ENCODE results near the gene RSPRY1. TPM values are rescaled to one million over a fixed set of nuclear protein-coding genes. Genes with fewer than 3 reads are reported as not detected.

Gene RSPRY1
- total RNA-seq, 1 donor from 2014 or later, result 14.0 TPM

DNA sequence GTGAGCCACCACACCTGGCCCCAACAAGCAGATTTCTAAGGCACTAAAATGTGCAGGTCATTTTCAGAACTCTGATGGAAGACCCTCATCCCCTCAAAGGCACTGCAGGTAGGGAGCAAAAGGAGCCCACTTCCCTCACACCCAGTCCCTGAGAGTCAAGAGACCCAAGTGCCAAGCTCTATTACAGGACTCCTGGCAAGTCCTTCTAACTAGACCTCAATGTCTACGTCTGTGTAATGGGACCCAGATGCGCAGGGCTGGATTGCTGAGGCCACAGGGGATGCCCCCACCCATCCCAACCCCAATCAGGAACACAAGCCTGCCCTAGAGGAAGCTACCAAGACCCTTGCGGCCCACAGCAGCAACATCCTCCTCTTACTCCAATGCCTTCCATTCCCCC, 95.7 kb downstream of the RSPRY1 start:
- no peak for DNase-seq
- Histone ChIP-seq H3K27ac (replicated peaks) (no peak overlapping the region), H3K9me3 (replicated peaks) (no peaks in the 10 kb centered on the region), H3K4me3 (no peak overlapping the region), H3K27me3 (ENCODE audit: low read depth) (peaks cover 18% of the 10 kb centered on the region), H3K4me1 (peaks cover 22% of the 10 kb centered on the region), H3K36me3 (no peaks in the 10 kb centered on the region)
- no peak for TF ChIP-seq CTCF (IDR thresholded peaks at IDR 0.05; ENCODE audit: borderline replicate concordance)
- intact Hi-C loops (cut with micrococcal nuclease), result no loop called here

DNA sequence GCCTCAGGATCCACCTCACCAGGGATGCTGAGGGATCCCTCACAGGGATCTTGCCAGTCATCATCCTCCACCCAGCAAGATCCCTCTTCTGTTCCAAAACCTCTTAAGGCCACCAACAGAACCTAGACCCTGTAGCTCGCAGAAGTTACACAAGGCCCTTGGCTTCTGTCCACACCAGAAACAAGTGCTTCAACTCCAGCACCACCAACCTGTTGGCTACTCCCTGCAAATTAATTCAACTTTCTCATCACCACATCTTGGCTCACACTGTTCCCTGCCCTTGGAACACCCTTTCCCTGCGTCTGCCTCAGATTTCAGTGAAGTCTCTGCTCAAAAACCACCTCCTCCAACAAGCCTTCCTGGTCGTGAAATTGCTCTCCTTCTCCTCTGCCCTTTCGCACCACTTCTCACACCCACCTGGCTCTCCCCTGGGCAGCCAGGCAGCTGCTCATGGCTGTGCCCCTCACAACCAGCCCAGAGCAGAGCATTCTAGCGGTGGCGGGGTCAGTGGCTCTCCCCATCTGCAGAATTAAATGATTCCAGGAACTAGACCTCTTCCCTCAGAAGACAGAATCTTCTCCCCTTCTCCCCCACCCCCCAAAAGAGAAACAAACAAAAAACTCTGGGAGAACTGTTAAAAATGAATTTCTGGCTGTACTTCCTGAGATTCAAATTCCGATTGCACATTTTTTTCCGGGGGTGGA, 96.5 kb downstream of the RSPRY1 start:
- intact Hi-C loops (cut with micrococcal nuclease), result no loop called here
- Histone ChIP-seq H3K9me3 (replicated peaks) (no peaks in the 10 kb centered on the region), H3K4me1 (peaks cover 14% of the 10 kb centered on the region), H3K27me3 (ENCODE audit: low read depth) (peaks cover 18% of the 10 kb centered on the region), H3K36me3 (no peaks in the 10 kb centered on the region), H3K27ac (replicated peaks) (peak overlapping the region; percentile 61), H3K4me3 (peak overlapping the region; percentile 75)
- no peak for TF ChIP-seq CTCF (IDR thresholded peaks at IDR 0.05; ENCODE audit: borderline replicate concordance)
- no peak for DNase-seq

DNA sequence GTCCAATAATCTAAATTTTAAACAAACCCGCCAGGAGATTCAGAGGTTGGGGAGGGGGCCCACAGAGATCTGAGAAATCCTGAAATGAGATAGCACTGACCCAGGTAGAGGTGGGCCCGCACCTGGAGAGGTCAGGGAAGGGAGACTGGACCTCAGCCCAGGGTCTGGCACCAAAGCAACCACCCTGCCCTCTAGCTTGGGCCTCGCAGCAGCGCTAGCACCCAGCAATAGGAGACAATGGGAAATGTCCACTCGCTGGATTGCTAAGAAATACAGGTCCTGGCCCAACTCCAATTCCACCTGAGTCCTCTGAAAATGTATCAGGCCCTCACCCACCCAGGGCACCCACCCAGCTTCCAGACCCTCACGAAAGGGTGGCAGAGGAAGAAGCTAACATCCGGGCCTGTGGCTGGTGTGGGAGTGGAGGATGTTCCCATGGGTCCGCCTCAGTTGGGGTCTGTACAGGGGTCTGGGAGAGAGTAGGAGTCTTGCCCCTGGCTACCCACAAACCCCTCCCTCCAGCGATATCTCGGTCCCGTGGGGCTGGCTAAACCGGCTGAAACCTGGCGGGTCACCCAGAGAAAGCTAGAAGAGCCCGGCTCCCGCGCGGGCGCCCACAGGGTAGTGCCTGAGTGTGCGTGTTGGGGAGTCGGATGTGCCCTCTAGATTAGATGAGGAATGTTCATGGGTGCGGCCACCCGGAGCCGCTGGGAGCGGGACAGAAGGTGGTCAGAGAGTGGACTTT, 97.3 kb downstream of the RSPRY1 start:
- peak overlapping the region; percentile 75 for H3K4me3 ChIP-seq
- H3K36me3 ChIP-seq, result no peaks in the 10 kb centered on the region
- peaks cover 14% of the 10 kb centered on the region for H3K4me1 ChIP-seq
- intact Hi-C loops (cut with micrococcal nuclease), result no loop called here
- H3K27ac ChIP-seq (replicated peaks), result peak overlapping the region; percentile 61
- no peak for TF ChIP-seq CTCF (IDR thresholded peaks at IDR 0.05; ENCODE audit: borderline replicate concordance)
- DNase-seq, result no peak
- H3K9me3 ChIP-seq (replicated peaks), result no peaks in the 10 kb centered on the region
- peaks cover 18% of the 10 kb centered on the region for H3K27me3 ChIP-seq (ENCODE audit: low read depth)

DNA sequence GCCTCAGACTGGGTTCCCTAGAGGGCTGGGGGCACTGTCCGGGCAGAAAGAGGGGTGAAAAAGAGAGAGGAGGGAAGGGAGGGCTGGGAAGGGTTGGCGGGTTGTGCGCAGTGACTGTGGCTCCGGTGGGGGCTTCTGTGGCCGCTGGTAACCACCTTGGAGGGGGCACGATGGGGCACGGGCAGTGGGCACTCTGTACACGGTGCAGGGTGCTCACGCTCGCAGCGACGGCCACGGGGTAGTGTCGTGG, 97.8 kb downstream of the RSPRY1 start:
- Histone ChIP-seq H3K36me3 (no peaks in the 10 kb centered on the region), H3K27ac (replicated peaks) (peak overlapping the region; percentile 61), H3K27me3 (ENCODE audit: low read depth) (peaks cover 18% of the 10 kb centered on the region), H3K9me3 (replicated peaks) (no peaks in the 10 kb centered on the region), H3K4me3 (peak overlapping the region; percentile 75), H3K4me1 (peaks cover 14% of the 10 kb centered on the region)
- intact Hi-C loops (cut with micrococcal nuclease), result no loop called here
- TF ChIP-seq CTCF (IDR thresholded peaks at IDR 0.05; ENCODE audit: borderline replicate concordance), result no peak
- no peak for DNase-seq

GRCh38 chr16:57284209-57284951, 98.3 kb downstream of the RSPRY1 start, which contains the start of gene PLLP:
TSS of gene PLLP (minus strand) at chr16:57284672. CDS start at chr16:57284540, 132 bp downstream.
- Histone ChIP-seq H3K4me1 (peaks cover 14% of the 10 kb centered on the region), H3K9me3 (replicated peaks) (no peaks in the 10 kb centered on the region), H3K27me3 (ENCODE audit: low read depth) (peaks cover 18% of the 10 kb centered on the region), H3K4me3 (peak within 1 kb of the TSS; percentile 75), H3K27ac (replicated peaks) (peak within 1 kb of the TSS; percentile 61), H3K36me3 (no peaks in the 10 kb centered on the region)
- no peak for TF ChIP-seq CTCF (IDR thresholded peaks at IDR 0.05; ENCODE audit: borderline replicate concordance)
- intact Hi-C loops (cut with micrococcal nuclease), result no loop called here
- no peak for DNase-seq

Measured in left ventricle myocardium inferior (tissue), 1 donor.